Rectal smooth muscle tissue (tissue), 1 donor: ENCODE data around the gene TPRG1.
"Not testable (repeated sequence)": the region's sequence is repeated elsewhere in the genome, so short reads cannot be mapped to it uniquely, and the experiment has no call there.

Experiments
- H3K27ac ChIP-seq: one replicate; pipeline ENCODE4 v1.7.0; 2013; ENCODE audit warnings: low read depth, low read length, inconsistent platforms
- H3K27me3 ChIP-seq: one replicate; pipeline ENCODE4 v1.7.0; 2013; ENCODE audit warnings: low read length; ENCODE audit not compliant: control insufficient read depth, insufficient read depth
- H3K36me3 ChIP-seq: one replicate; pipeline ENCODE4 v1.7.0; 2013; ENCODE audit warnings: low read length; ENCODE audit not compliant: control insufficient read depth, insufficient read depth
- H3K4me1 ChIP-seq: one replicate; pipeline ENCODE4 v1.7.0; 2013; ENCODE audit warnings: low read length; ENCODE audit not compliant: control insufficient read depth, insufficient read depth
- H3K4me3 ChIP-seq: one replicate; pipeline ENCODE4 v1.7.0; 2013; ENCODE audit warnings: low read length
- H3K9ac ChIP-seq: one replicate; pipeline ENCODE4 v1.7.0; 2013; ENCODE audit warnings: low read length

TPRG1 gene

GRCh38 chr3:189316296-189317019 is 144.7 kb downstream of the TPRG1 start:
- Histone ChIP-seq H3K4me1 (no peaks in the 10 kb centered on the region), H3K27ac (no peak overlapping the region), H3K9ac (no peak overlapping the region), H3K4me3 (no peak overlapping the region), H3K36me3 (no peaks in the 10 kb centered on the region), H3K27me3 (no peaks in the 10 kb centered on the region)

GRCh38 chr3:189317911-189318310 is 146.1 kb downstream of the TPRG1 start:
- no peaks in the 10 kb centered on the region for H3K27me3 ChIP-seq
- H3K36me3 ChIP-seq = no peaks in the 10 kb centered on the region
- no peak overlapping the region for H3K4me3 ChIP-seq
- no peak overlapping the region for H3K27ac ChIP-seq
- no peak overlapping the region for H3K9ac ChIP-seq
- H3K4me1 ChIP-seq = no peaks in the 10 kb centered on the region

GRCh38 chr3:189320511-189320910 is 148.7 kb downstream of the TPRG1 start:
- Histone ChIP-seq H3K4me3 (no peak overlapping the region), H3K27ac (no peak overlapping the region), H3K9ac (no peak overlapping the region), H3K36me3 (no peaks in the 10 kb centered on the region), H3K4me1 (no peaks in the 10 kb centered on the region), H3K27me3 (no peaks in the 10 kb centered on the region)

- no peak overlapping the region for H3K9ac ChIP-seq
- no peaks in the 10 kb centered on the region for H3K4me1 ChIP-seq
Observed at GRCh38 chr3:189322339-189322738, 150.6 kb downstream of the TPRG1 start.

GRCh38 chr3:189324538-189325138 is 152.9 kb downstream of the TPRG1 start:
- no peak overlapping the region for H3K9ac ChIP-seq
- no peak overlapping the region for H3K27ac ChIP-seq

More at GRCh38 chr3:189322339-189322738, 150.6 kb downstream of the TPRG1 start:
- H3K4me3 ChIP-seq = no peak overlapping the region
- H3K27me3 ChIP-seq = no peaks in the 10 kb centered on the region
- no peak overlapping the region for H3K27ac ChIP-seq
- no peaks in the 10 kb centered on the region for H3K36me3 ChIP-seq

GRCh38 chr3:189325454-189325853 is 153.7 kb downstream of the TPRG1 start:
- Histone ChIP-seq H3K27me3 (no peaks in the 10 kb centered on the region), H3K36me3 (no peaks in the 10 kb centered on the region), H3K4me3 (no peak overlapping the region), H3K4me1 (no peaks in the 10 kb centered on the region), H3K27ac (no peak overlapping the region), H3K9ac (no peak overlapping the region)

More at GRCh38 chr3:189324538-189325138, 152.9 kb downstream of the TPRG1 start:
- Histone ChIP-seq H3K36me3 (no peaks in the 10 kb centered on the region), H3K27me3 (no peaks in the 10 kb centered on the region), H3K4me1 (no peaks in the 10 kb centered on the region), H3K4me3 (no peak overlapping the region)

- H3K27ac ChIP-seq, H3K27me3 ChIP-seq, H3K4me1 ChIP-seq, H3K9ac ChIP-seq, H3K36me3 ChIP-seq, H3K4me3 ChIP-seq: not testable (repeated sequence)
Observed at GRCh38 chr3:189329630-189330029, 157.9 kb downstream of the TPRG1 start.

GRCh38 chr3:189330066-189330465 is 158.3 kb downstream of the TPRG1 start:
- no peak overlapping the region for H3K4me3 ChIP-seq
- H3K9ac ChIP-seq = no peak overlapping the region
- H3K27ac ChIP-seq = no peak overlapping the region
- H3K4me1 ChIP-seq = no peaks in the 10 kb centered on the region
- H3K36me3 ChIP-seq = no peaks in the 10 kb centered on the region
- H3K27me3 ChIP-seq = no peaks in the 10 kb centered on the region

- Histone ChIP-seq H3K36me3 (no peaks in the 10 kb centered on the region), H3K4me3 (no peak overlapping the region), H3K27me3 (no peaks in the 10 kb centered on the region), H3K4me1 (no peaks in the 10 kb centered on the region), H3K9ac (no peak overlapping the region), H3K27ac (no peak overlapping the region)
Observed at GRCh38 chr3:189331002-189331418, 159.2 kb downstream of the TPRG1 start.

- Histone ChIP-seq H3K4me1 (no peaks in the 10 kb centered on the region), H3K27ac (no peak overlapping the region), H3K4me3 (no peak overlapping the region), H3K9ac (no peak overlapping the region), H3K27me3 (no peaks in the 10 kb centered on the region), H3K36me3 (no peaks in the 10 kb centered on the region)
Observed at GRCh38 chr3:189334064-189334920, 162.5 kb downstream of the TPRG1 start.

- no peaks in the 10 kb centered on the region for H3K27me3 ChIP-seq
- H3K4me3 ChIP-seq = no peak overlapping the region
- H3K9ac ChIP-seq = no peak overlapping the region
- H3K27ac ChIP-seq = no peak overlapping the region
- no peaks in the 10 kb centered on the region for H3K4me1 ChIP-seq
- H3K36me3 ChIP-seq = no peaks in the 10 kb centered on the region
Observed at GRCh38 chr3:189337673-189338091, 165.9 kb downstream of the TPRG1 start.

- Histone ChIP-seq H3K4me1 (no peaks in the 10 kb centered on the region), H3K36me3 (no peaks in the 10 kb centered on the region), H3K4me3 (no peak overlapping the region), H3K27me3 (no peaks in the 10 kb centered on the region), H3K27ac (no peak overlapping the region), H3K9ac (no peak overlapping the region)
Observed at GRCh38 chr3:189338366-189338765, 166.6 kb downstream of the TPRG1 start.
